Measurements from ENCODE around the gene HSPB6. TPM values are rescaled to one million over a fixed set of nuclear protein-coding genes. Genes with fewer than 3 reads are reported as not detected.

Gene HSPB6
- total RNA-seq, 1 experiment from 2014 or later, result 0.87 TPM

- Histone ChIP-seq H3K36me3 (ENCODE audit: control insufficient read depth, insufficient read depth, low read length) (peaks cover 20% of the 10 kb centered on the region), H3K9me3 (ENCODE audit: control insufficient read depth, insufficient read depth, low read depth, low read length) (no peaks in the 10 kb centered on the region), H3K27me3 (ENCODE audit: control insufficient read depth, insufficient read depth, low read length) (no peaks in the 10 kb centered on the region), H3K4me1 (ENCODE audit: control insufficient read depth, insufficient read depth, low read length) (no peaks in the 10 kb centered on the region), H3K27ac (ENCODE audit: low read length) (no peak overlapping the region), H3K4me3 (ENCODE audit: low read depth in 2 of 2, low read length in 2 of 2) (no peak overlapping the region)
- in situ Hi-C loops (cut with HindIII; ENCODE audit: low pct_unique_long_range_greater_than_20kb, low sequenced_read_pairs) (no loop called here), intact Hi-C loops (cut with micrococcal nuclease; ENCODE audit: unreplicated experiment) (no loop called here)
- DNase-seq (ENCODE audit: low read depth, low spot score), result no peak
- ATAC-seq, result no peak
- ChIA-PET POLR2A (interaction anchor here (0.7 kb wide), 1 partner anchor 241 kb away, joined by 7 read pairs; no protein-coding TSS in a partner anchor), CTCF (no interaction called here)
- BruUV-seq (replicated peaks), result no TSS peak
- no peak for TF ChIP-seq REST (IDR thresholded peaks at IDR 0.05; ENCODE audit: insufficient read depth in 1 of 2, low read depth in 2 of 2, low read length in 1 of 2)
- TF ChIP-seq TCF7L2 (IDR thresholded peaks at IDR 0.05; ENCODE audit: low read depth, low read length), result no peak
- no peak for TF ChIP-seq SIN3A (IDR thresholded peaks at IDR 0.05; ENCODE audit: borderline replicate concordance, insufficient read depth, low read depth, low read length)
- TF ChIP-seq POLR2AphosphoS5 (IDR thresholded peaks at IDR 0.05; ENCODE audit: low read depth, low read length), result no peak
- no peak for TF ChIP-seq CTCF (IDR thresholded peaks at IDR 0.05)
These were observed 26.5 kb downstream of the HSPB6 start for GRCh38 chr19:35730326-35730725.

GRCh38 chr19:35729763-35730162 lies 27.1 kb downstream of the HSPB6 start:
- in situ Hi-C loops (cut with HindIII; ENCODE audit: low pct_unique_long_range_greater_than_20kb, low sequenced_read_pairs), result no loop called here

More at GRCh38 chr19:35729763-35730162, 27.1 kb downstream of the HSPB6 start:
- BruUV-seq (replicated peaks), result no TSS peak
- H3K4me1 ChIP-seq (ENCODE audit: control insufficient read depth, insufficient read depth, low read length), result no peaks in the 10 kb centered on the region
- ChIA-PET POLR2A (no interaction called here), CTCF (no interaction called here)
- H3K4me3 ChIP-seq (ENCODE audit: low read depth in 2 of 2, low read length in 2 of 2), result no peak overlapping the region
- H3K27ac ChIP-seq (ENCODE audit: low read length), result no peak overlapping the region
- no peaks in the 10 kb centered on the region for H3K9me3 ChIP-seq (ENCODE audit: control insufficient read depth, insufficient read depth, low read depth, low read length)
- ATAC-seq (no peak), DNase-seq (ENCODE audit: low read depth, low spot score) (no peak)
- intact Hi-C loops (cut with micrococcal nuclease; ENCODE audit: unreplicated experiment), result no loop called here
- peaks cover 20% of the 10 kb centered on the region for H3K36me3 ChIP-seq (ENCODE audit: control insufficient read depth, insufficient read depth, low read length)
- no peak for TF ChIP-seq SIN3A (IDR thresholded peaks at IDR 0.05; ENCODE audit: borderline replicate concordance, insufficient read depth, low read depth, low read length)
- no peak for TF ChIP-seq REST (IDR thresholded peaks at IDR 0.05; ENCODE audit: insufficient read depth in 1 of 2, low read depth in 2 of 2, low read length in 1 of 2)
- no peak for TF ChIP-seq TCF7L2 (IDR thresholded peaks at IDR 0.05; ENCODE audit: low read depth, low read length)
- no peak for TF ChIP-seq CTCF (IDR thresholded peaks at IDR 0.05)
- TF ChIP-seq POLR2AphosphoS5 (IDR thresholded peaks at IDR 0.05; ENCODE audit: low read depth, low read length), result no peak
- H3K27me3 ChIP-seq (ENCODE audit: control insufficient read depth, insufficient read depth, low read length), result no peaks in the 10 kb centered on the region
